ENCODE data around the gene NDUFS8. TPM values are rescaled to one million over a fixed set of nuclear protein-coding genes. Genes with fewer than 3 reads are reported as not detected.

Gene NDUFS8
- total RNA-seq, 5 donors from 2014 or later (not counting 1 experiment from before 2014, with no cell fraction given) = 76.9 to 102 (median 91.1) TPM

- H3K4me3 Mint-ChIP-seq = no peak overlapping the region
- POLR2A ChIA-PET = no interaction called here
- H3K4me3 ChIP-seq (ENCODE audit: control insufficient read depth in 1 of 2, extremely low read depth in 1 of 2, low read length in 1 of 2) = no peak overlapping the region
- no peak overlapping the region for H3K27ac ChIP-seq (ENCODE audit: low read length)
- CTCF ChIA-PET = no interaction called here
- H3K4me1 Mint-ChIP-seq = no peaks in the 10 kb centered on the region
- DNase-seq (no peak), ATAC-seq (replicated peaks in 1 of 4) (no peak)
- H3K9me3 Mint-ChIP-seq = no peaks in the 10 kb centered on the region
- H3K27me3 Mint-ChIP-seq = no peaks in the 10 kb centered on the region
- no peaks in the 10 kb centered on the region for H3K9me3 ChIP-seq
- WGBS (ENCODE audit: insufficient coverage) = 96% methylated on average over 34 of the region's 40 CpGs
- no peaks in the 10 kb centered on the region for H3K4me1 ChIP-seq (ENCODE audit: control insufficient read depth in 1 of 2, extremely low read depth in 1 of 2, insufficient read depth in 2 of 2, low read length in 2 of 2)
- H3K27ac Mint-ChIP-seq = no peak overlapping the region
- H3K36me3 ChIP-seq (ENCODE audit: control insufficient read depth in 2 of 2, extremely low read depth in 1 of 2, insufficient read depth in 1 of 2, low read length in 1 of 2) = peaks cover 34 to 67% of the 10 kb centered on the region in 2 donors
- no peaks in the 10 kb centered on the region for H3K27me3 ChIP-seq (replicated peaks in 1 of 2; ENCODE audit: control insufficient read depth in 2 of 2, extremely low read depth in 1 of 2, insufficient read depth in 2 of 2, low read length in 1 of 2)
- H3K36me3 Mint-ChIP-seq = peaks cover 16% of the 10 kb centered on the region
These were observed 19.3 kb downstream of the NDUFS8 start for GRCh38 chr11:68049509-68050370.

GRCh38 chr11:68050371-68050841 is 19.9 kb downstream of the NDUFS8 start:
- H3K27ac Mint-ChIP-seq = no peak overlapping the region

GRCh38 chr11:68051191-68052136 is 21.0 kb downstream of the NDUFS8 start:
- POLR2A ChIA-PET = no interaction called here
- Mint-ChIP-seq H3K27me3 (no peaks in the 10 kb centered on the region), H3K36me3 (peaks cover 16% of the 10 kb centered on the region), H3K27ac (peak overlapping the region in 1 of 2 donors; percentile 19), H3K9me3 (no peaks in the 10 kb centered on the region), H3K4me1 (no peaks in the 10 kb centered on the region), H3K4me3 (no peak overlapping the region)
- Histone ChIP-seq H3K4me3 (ENCODE audit: control insufficient read depth in 1 of 2, extremely low read depth in 1 of 2, low read length in 1 of 2) (no peak overlapping the region), H3K27me3 (replicated peaks in 1 of 2; ENCODE audit: control insufficient read depth in 2 of 2, extremely low read depth in 1 of 2, insufficient read depth in 2 of 2, low read length in 1 of 2) (no peaks in the 10 kb centered on the region), H3K9me3 (no peaks in the 10 kb centered on the region), H3K27ac (ENCODE audit: low read length) (no peak overlapping the region), H3K4me1 (ENCODE audit: control insufficient read depth in 1 of 2, extremely low read depth in 1 of 2, insufficient read depth in 2 of 2, low read length in 2 of 2) (no peaks in the 10 kb centered on the region), H3K36me3 (ENCODE audit: control insufficient read depth in 2 of 2, extremely low read depth in 1 of 2, insufficient read depth in 1 of 2, low read length in 1 of 2) (peaks cover 32 to 52% of the 10 kb centered on the region in 2 donors)
- peak in 1 of 4 experiments; percentile 11 for ATAC-seq (replicated peaks in 1 of 4)
- 96% methylated on average over 14 of the region's 14 CpGs for WGBS (ENCODE audit: insufficient coverage)
- DNase-seq = no peak
- CTCF ChIA-PET = interaction anchor here in 1 of 2 donors (0.7 kb wide), 1 partner anchor 317 kb away, joined by 4 read pairs; no protein-coding TSS in a partner anchor

More at GRCh38 chr11:68050371-68050841, 19.9 kb downstream of the NDUFS8 start:
- H3K4me1 Mint-ChIP-seq = no peaks in the 10 kb centered on the region
- H3K4me1 ChIP-seq (ENCODE audit: control insufficient read depth in 1 of 2, extremely low read depth in 1 of 2, insufficient read depth in 2 of 2, low read length in 2 of 2) = no peaks in the 10 kb centered on the region
- peaks cover 34 to 61% of the 10 kb centered on the region in 2 donors for H3K36me3 ChIP-seq (ENCODE audit: control insufficient read depth in 2 of 2, extremely low read depth in 1 of 2, insufficient read depth in 1 of 2, low read length in 1 of 2)
- ChIA-PET POLR2A (no interaction called here), CTCF (no interaction called here)
- H3K4me3 ChIP-seq (ENCODE audit: control insufficient read depth in 1 of 2, extremely low read depth in 1 of 2, low read length in 1 of 2) = no peak overlapping the region
- H3K9me3 ChIP-seq = no peaks in the 10 kb centered on the region
- no peak for ATAC-seq (replicated peaks in 1 of 4)
- H3K27me3 ChIP-seq (replicated peaks in 1 of 2; ENCODE audit: control insufficient read depth in 2 of 2, extremely low read depth in 1 of 2, insufficient read depth in 2 of 2, low read length in 1 of 2) = no peaks in the 10 kb centered on the region
- DNase-seq = no peak
- WGBS (ENCODE audit: insufficient coverage) = 97% methylated on average over 17 of the region's 18 CpGs
- no peaks in the 10 kb centered on the region for H3K9me3 Mint-ChIP-seq
- no peaks in the 10 kb centered on the region for H3K27me3 Mint-ChIP-seq
- peaks cover 16% of the 10 kb centered on the region for H3K36me3 Mint-ChIP-seq
- H3K4me3 Mint-ChIP-seq = no peak overlapping the region
- no peak overlapping the region for H3K27ac ChIP-seq (ENCODE audit: low read length)

- H3K27ac ChIP-seq (ENCODE audit: low read length) = no peak overlapping the region
- CTCF ChIA-PET = interaction anchor here (0.6 to 0.7 kb wide), 2 partner anchors 17 to 316 kb away, joined by 4 to 6 read pairs; no protein-coding TSS in a partner anchor
- H3K27me3 Mint-ChIP-seq = no peaks in the 10 kb centered on the region
These were observed 21.8 kb downstream of the NDUFS8 start for GRCh38 chr11:68052137-68052873.

GRCh38 chr11:68053117-68053516 is 22.6 kb downstream of the NDUFS8 start:
- ATAC-seq (replicated peaks in 1 of 4) (peak in 1 of 4 experiments; percentile 31), DNase-seq (no peak)
- Mint-ChIP-seq H3K4me3 (no peak overlapping the region), H3K27me3 (no peaks in the 10 kb centered on the region), H3K36me3 (peaks cover 13% of the 10 kb centered on the region), H3K9me3 (no peaks in the 10 kb centered on the region), H3K27ac (no peak overlapping the region), H3K4me1 (no peaks in the 10 kb centered on the region)
- Histone ChIP-seq H3K9me3 (no peaks in the 10 kb centered on the region), H3K27me3 (replicated peaks in 1 of 2; ENCODE audit: control insufficient read depth in 2 of 2, extremely low read depth in 1 of 2, insufficient read depth in 2 of 2, low read length in 1 of 2) (no peaks in the 10 kb centered on the region), H3K27ac (ENCODE audit: low read length) (no peak overlapping the region), H3K36me3 (ENCODE audit: control insufficient read depth in 2 of 2, extremely low read depth in 1 of 2, insufficient read depth in 1 of 2, low read length in 1 of 2) (peaks cover 32 to 43% of the 10 kb centered on the region in 2 donors), H3K4me3 (ENCODE audit: control insufficient read depth in 1 of 2, extremely low read depth in 1 of 2, low read length in 1 of 2) (no peak overlapping the region), H3K4me1 (ENCODE audit: control insufficient read depth in 1 of 2, extremely low read depth in 1 of 2, insufficient read depth in 2 of 2, low read length in 2 of 2) (no peaks in the 10 kb centered on the region)
- WGBS (ENCODE audit: insufficient coverage) = 95% methylated on average over 6 of the region's 9 CpGs
- CTCF ChIA-PET = no interaction called here
- POLR2A ChIA-PET = interaction anchor here in 1 of 2 donors (0.6 kb wide), 1 partner anchor 87 kb away, joined by 4 read pairs; no protein-coding TSS in a partner anchor

More at GRCh38 chr11:68052137-68052873, 21.8 kb downstream of the NDUFS8 start:
- Histone ChIP-seq H3K4me3 (ENCODE audit: control insufficient read depth in 1 of 2, extremely low read depth in 1 of 2, low read length in 1 of 2) (no peak overlapping the region), H3K27me3 (replicated peaks in 1 of 2; ENCODE audit: control insufficient read depth in 2 of 2, extremely low read depth in 1 of 2, insufficient read depth in 2 of 2, low read length in 1 of 2) (no peaks in the 10 kb centered on the region), H3K4me1 (ENCODE audit: control insufficient read depth in 1 of 2, extremely low read depth in 1 of 2, insufficient read depth in 2 of 2, low read length in 2 of 2) (no peaks in the 10 kb centered on the region), H3K9me3 (no peaks in the 10 kb centered on the region), H3K36me3 (ENCODE audit: control insufficient read depth in 2 of 2, extremely low read depth in 1 of 2, insufficient read depth in 1 of 2, low read length in 1 of 2) (peaks cover 32 to 47% of the 10 kb centered on the region in 2 donors)
- H3K9me3 Mint-ChIP-seq = no peaks in the 10 kb centered on the region
- H3K4me3 Mint-ChIP-seq = no peak overlapping the region
- H3K36me3 Mint-ChIP-seq = peaks cover 16% of the 10 kb centered on the region
- no peaks in the 10 kb centered on the region for H3K4me1 Mint-ChIP-seq
- H3K27ac Mint-ChIP-seq = peak overlapping the region in 1 of 2 donors; percentile 16
- no peak for ATAC-seq (replicated peaks in 1 of 4)
- POLR2A ChIA-PET = interaction anchor here in 1 of 2 donors (0.6 kb wide), 1 partner anchor 88 kb away, joined by 4 read pairs; no protein-coding TSS in a partner anchor
- WGBS (ENCODE audit: insufficient coverage) = 94% methylated on average over 14 of the region's 15 CpGs
- no peak for DNase-seq
